ENCODE data around the gene ZNF808.
"Not testable (repeated sequence)": the region's sequence is repeated elsewhere in the genome, so short reads cannot be mapped to it uniquely, and the experiment has no call there.

The ZNF808 gene

DNA sequence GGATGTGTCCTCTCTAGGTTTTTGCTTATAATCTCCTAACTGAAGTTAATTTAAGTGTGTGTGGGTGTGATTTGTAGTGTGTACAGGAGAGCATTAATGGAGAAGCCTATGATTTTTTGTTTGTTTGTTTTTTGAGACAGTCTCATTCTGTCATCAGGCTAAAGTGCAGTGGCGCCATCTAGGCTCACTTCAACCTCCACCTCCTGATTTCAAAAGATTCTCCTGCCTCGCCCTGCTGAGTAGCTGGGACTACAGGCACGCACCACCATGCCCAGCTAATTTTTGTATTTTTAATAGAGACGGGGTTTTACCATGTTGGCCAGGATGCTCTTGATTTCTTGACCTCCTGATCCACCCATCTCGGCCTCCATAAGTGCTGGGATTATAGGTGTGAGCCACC, 63.3 kb downstream of the ZNF808 start:
- DNase-seq (ENCODE audit: low spot score): no peak
- H3K27ac Mint-ChIP-seq: no peak overlapping the region
- no peaks in the 10 kb centered on the region for H3K4me1 Mint-ChIP-seq (ENCODE audit: low read depth)
- H3K36me3 Mint-ChIP-seq (ENCODE audit: low read depth): peaks cover 85% of the 10 kb centered on the region
- H3K4me3 Mint-ChIP-seq: no peak overlapping the region
- H3K9me3 Mint-ChIP-seq: peaks cover 43% of the 10 kb centered on the region
- no peaks in the 10 kb centered on the region for H3K27me3 Mint-ChIP-seq (ENCODE audit: low read depth)

DNA sequence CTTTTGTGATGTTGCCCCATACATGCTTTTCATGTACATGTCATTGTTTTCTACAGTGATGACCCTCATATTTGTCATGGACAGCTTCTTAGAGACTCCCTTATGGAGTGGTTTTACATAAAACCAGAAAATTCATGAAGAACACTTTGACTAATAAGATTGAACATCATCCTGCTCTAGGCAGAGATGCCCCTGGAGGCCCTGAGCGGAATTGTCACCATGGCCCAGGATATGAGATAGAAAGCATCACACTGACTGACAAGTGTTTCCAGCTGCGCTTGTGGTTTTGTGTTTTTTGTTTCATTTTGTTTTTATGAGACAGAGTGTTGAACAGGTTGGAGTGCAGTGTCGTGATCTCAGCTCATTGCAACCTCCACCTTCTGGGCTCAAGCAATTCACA, 64.8 kb downstream of the ZNF808 start:
- no peak for DNase-seq (ENCODE audit: low spot score)
- Mint-ChIP-seq H3K4me1 (ENCODE audit: low read depth) (no peaks in the 10 kb centered on the region), H3K4me3 (no peak overlapping the region), H3K27me3 (ENCODE audit: low read depth) (no peaks in the 10 kb centered on the region), H3K27ac (no peak overlapping the region), H3K9me3 (peaks cover 57% of the 10 kb centered on the region), H3K36me3 (ENCODE audit: low read depth) (peaks cover 88% of the 10 kb centered on the region)

GRCh38 chr19:52593441-52593840, 66.0 kb downstream of the ZNF808 start:
- not testable (repeated sequence) for H3K4me3 Mint-ChIP-seq; DNase-seq (ENCODE audit: low spot score); H3K27me3 Mint-ChIP-seq (ENCODE audit: low read depth); H3K4me1 Mint-ChIP-seq (ENCODE audit: low read depth); H3K27ac Mint-ChIP-seq
- peaks cover 85% of the 10 kb centered on the region for H3K36me3 Mint-ChIP-seq (ENCODE audit: low read depth)
- peaks cover 54% of the 10 kb centered on the region for H3K9me3 Mint-ChIP-seq

- peaks cover 59% of the 10 kb centered on the region for H3K36me3 Mint-ChIP-seq (ENCODE audit: low read depth)
- H3K9me3 Mint-ChIP-seq: peaks cover 56% of the 10 kb centered on the region
Measured at GRCh38 chr19:52599241-52599640, 71.8 kb downstream of the ZNF808 start.

GRCh38 chr19:52600639-52601024, 73.2 kb downstream of the ZNF808 start:
- peaks cover 62% of the 10 kb centered on the region for H3K9me3 Mint-ChIP-seq
- no peak overlapping the region for H3K27ac Mint-ChIP-seq
- H3K36me3 Mint-ChIP-seq (ENCODE audit: low read depth): peaks cover 55% of the 10 kb centered on the region
- peak; percentile 3 for DNase-seq (ENCODE audit: low spot score)
- peaks cover 11% of the 10 kb centered on the region for H3K4me1 Mint-ChIP-seq (ENCODE audit: low read depth)
- no peaks in the 10 kb centered on the region for H3K27me3 Mint-ChIP-seq (ENCODE audit: low read depth)
- peak overlapping the region; percentile 88 for H3K4me3 Mint-ChIP-seq

More at GRCh38 chr19:52599241-52599640, 71.8 kb downstream of the ZNF808 start:
- H3K4me1 Mint-ChIP-seq (ENCODE audit: low read depth): peaks cover 11% of the 10 kb centered on the region
- no peak overlapping the region for H3K4me3 Mint-ChIP-seq
- no peak overlapping the region for H3K27ac Mint-ChIP-seq
- DNase-seq (ENCODE audit: low spot score): no peak
- H3K27me3 Mint-ChIP-seq (ENCODE audit: low read depth): no peaks in the 10 kb centered on the region

- DNase-seq (ENCODE audit: low spot score): peak; percentile 89
- Mint-ChIP-seq H3K4me1 (ENCODE audit: low read depth) (peaks cover 12% of the 10 kb centered on the region), H3K9me3 (peaks cover 60% of the 10 kb centered on the region), H3K4me3 (peak overlapping the region; percentile 88), H3K27me3 (ENCODE audit: low read depth) (no peaks in the 10 kb centered on the region), H3K27ac (peak overlapping the region; percentile 51), H3K36me3 (ENCODE audit: low read depth) (peaks cover 54% of the 10 kb centered on the region)
Measured at GRCh38 chr19:52601025-52601973, 73.8 kb downstream of the ZNF808 start.

DNA sequence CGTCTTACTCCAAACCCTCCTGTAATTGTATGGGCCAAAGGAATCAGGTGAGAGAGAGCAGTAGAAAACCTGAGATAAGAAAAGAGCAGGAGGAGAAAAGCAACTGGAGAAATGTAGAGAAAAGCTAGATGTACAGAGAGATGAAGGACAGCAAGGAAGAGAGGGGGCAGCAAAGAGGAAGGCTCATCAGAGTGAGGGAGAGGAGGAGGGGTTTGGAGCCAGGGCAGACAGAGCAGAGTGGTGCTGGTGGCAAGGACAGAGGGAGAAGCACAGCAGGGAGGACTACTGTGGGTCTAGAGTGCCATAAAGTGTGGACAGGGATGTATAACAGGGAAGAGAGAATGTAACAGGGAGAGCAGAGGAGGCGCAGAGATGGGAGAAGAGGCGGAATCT, 74.5 kb downstream of the ZNF808 start:
- not testable (repeated sequence) for H3K27me3 Mint-ChIP-seq (ENCODE audit: low read depth); DNase-seq (ENCODE audit: low spot score)
- Mint-ChIP-seq H3K4me1 (ENCODE audit: low read depth) (peaks cover 12% of the 10 kb centered on the region), H3K27ac (peak overlapping the region; percentile 51), H3K9me3 (peaks cover 60% of the 10 kb centered on the region), H3K36me3 (ENCODE audit: low read depth) (peaks cover 54% of the 10 kb centered on the region), H3K4me3 (peak overlapping the region; percentile 88)

GRCh38 chr19:52602941-52603340, 75.5 kb downstream of the ZNF808 start:
- Mint-ChIP-seq H3K27me3 (ENCODE audit: low read depth) (no peaks in the 10 kb centered on the region), H3K4me3 (peak overlapping the region; percentile 7), H3K9me3 (peaks cover 54% of the 10 kb centered on the region), H3K4me1 (ENCODE audit: low read depth) (peaks cover 12% of the 10 kb centered on the region), H3K36me3 (ENCODE audit: low read depth) (peaks cover 48% of the 10 kb centered on the region), H3K27ac (no peak overlapping the region)
- DNase-seq (ENCODE audit: low spot score): no peak

DNA sequence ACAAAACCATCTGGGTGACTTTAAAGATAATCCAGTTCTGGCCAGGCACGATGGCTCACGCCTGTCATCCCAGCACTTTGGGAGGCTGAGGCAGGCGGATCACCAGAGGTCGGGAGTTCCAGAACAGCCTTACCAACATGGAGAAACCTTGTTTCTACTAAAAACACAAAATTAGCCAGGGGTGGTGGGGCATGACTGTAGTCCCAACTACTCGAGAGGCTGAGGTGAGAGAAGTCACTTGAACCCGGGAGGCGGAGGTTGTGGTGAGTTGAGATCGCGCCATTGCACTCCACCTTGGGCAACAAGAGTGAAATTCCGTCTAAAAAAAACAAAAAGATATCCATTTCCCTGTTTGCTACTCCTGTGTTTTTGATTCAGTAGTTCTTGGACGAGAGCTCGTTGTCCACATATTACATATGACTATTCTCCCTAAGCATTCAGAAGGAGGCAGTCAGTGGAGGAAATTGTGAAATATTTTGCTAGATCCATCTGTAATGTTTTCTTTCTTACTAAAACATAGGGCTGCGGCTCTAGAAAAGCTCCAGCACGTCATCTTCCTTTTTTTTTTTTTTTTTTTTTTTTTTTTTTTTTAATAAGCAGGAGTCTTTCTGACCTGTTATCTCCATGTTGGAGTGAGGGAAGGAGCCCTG, 76.2 kb downstream of the ZNF808 start:
- peaks cover 58% of the 10 kb centered on the region for H3K9me3 Mint-ChIP-seq
- H3K36me3 Mint-ChIP-seq (ENCODE audit: low read depth): peaks cover 51% of the 10 kb centered on the region
- no peak for DNase-seq (ENCODE audit: low spot score)
- H3K27me3 Mint-ChIP-seq (ENCODE audit: low read depth): no peaks in the 10 kb centered on the region
- peaks cover 12% of the 10 kb centered on the region for H3K4me1 Mint-ChIP-seq (ENCODE audit: low read depth)
- H3K27ac Mint-ChIP-seq: no peak overlapping the region
- no peak overlapping the region for H3K4me3 Mint-ChIP-seq
